Vagina (tissue), 2 donors: ENCODE results near the gene TLDC2.

Source experiments
- CTCF ChIP-seq, 3 experiments: fragments of 450-650 bp in 2 of 3; fragments of 200-600 bp in 1 of 3; sonication (generic) in 1 of 3; IDR thresholded peaks; one replicate each; pipeline ENCODE4 v1.5.1; 2017 to 2019; ENCODE audit warnings: antibody characterized with exemption in 3 of 3, mild to moderate bottlenecking in 2 of 3, moderate library complexity in 2 of 3
- POLR2AphosphoS5 ChIP-seq, 2 donors: sonication (generic); formaldehyde crosslinking; IDR thresholded peaks; one replicate each; pipeline ENCODE4 v1.9.0; 2017; ENCODE audit warnings: antibody characterized with exemption in 2 of 2, mild to moderate bottlenecking in 2 of 2, low read depth in 1 of 2; ENCODE audit not compliant: insufficient read depth in 1 of 2

- TF ChIP-seq CTCF (IDR thresholded peaks at IDR 0.05) (no peak), POLR2AphosphoS5 (IDR thresholded peaks at IDR 0.05; ENCODE audit: insufficient read depth in 1 of 2, low read depth in 1 of 2) (no peak)
Observed at GRCh38 chr20:36891211-36891610, 15.3 kb downstream of the TLDC2 start.
